Thyroid gland (tissue), 4 donors: ENCODE data around the gene SEMA3C.

Experiments
- POLR2A ChIP-seq, 2 donors: fragments of 450-650 bp; IDR thresholded peaks; one replicate each; pipeline ENCODE4 v1.6.1; 2017; ENCODE audit warnings: antibody characterized with exemption in 2 of 2, mild to moderate bottlenecking in 2 of 2, moderate library complexity in 1 of 2
- TF ChIP-seq, protein P1 (sequence below), 6 experiments: fragments of 200-600 bp in 3 of 6; fragments of 450-650 bp in 3 of 6; sonication (generic) in 3 of 6; IDR thresholded peaks; one replicate each; pipeline ENCODE4 v1.5.1; 2016 to 2019; ENCODE audit warnings: antibody characterized with exemption in 6 of 6, mild to moderate bottlenecking in 2 of 6, inconsistent platforms in 1 of 6, moderate library complexity in 1 of 6

GRCh38 chr7:80775897-80776296, 143.0 kb downstream of the SEMA3C start:
- TF ChIP-seq, protein P1, sequence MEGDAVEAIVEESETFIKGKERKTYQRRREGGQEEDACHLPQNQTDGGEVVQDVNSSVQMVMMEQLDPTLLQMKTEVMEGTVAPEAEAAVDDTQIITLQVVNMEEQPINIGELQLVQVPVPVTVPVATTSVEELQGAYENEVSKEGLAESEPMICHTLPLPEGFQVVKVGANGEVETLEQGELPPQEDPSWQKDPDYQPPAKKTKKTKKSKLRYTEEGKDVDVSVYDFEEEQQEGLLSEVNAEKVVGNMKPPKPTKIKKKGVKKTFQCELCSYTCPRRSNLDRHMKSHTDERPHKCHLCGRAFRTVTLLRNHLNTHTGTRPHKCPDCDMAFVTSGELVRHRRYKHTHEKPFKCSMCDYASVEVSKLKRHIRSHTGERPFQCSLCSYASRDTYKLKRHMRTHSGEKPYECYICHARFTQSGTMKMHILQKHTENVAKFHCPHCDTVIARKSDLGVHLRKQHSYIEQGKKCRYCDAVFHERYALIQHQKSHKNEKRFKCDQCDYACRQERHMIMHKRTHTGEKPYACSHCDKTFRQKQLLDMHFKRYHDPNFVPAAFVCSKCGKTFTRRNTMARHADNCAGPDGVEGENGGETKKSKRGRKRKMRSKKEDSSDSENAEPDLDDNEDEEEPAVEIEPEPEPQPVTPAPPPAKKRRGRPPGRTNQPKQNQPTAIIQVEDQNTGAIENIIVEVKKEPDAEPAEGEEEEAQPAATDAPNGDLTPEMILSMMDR (IDR thresholded peaks at IDR 0.05) = no peak
- TF ChIP-seq POLR2A (IDR thresholded peaks at IDR 0.05) = no peak
